GM18502 (cell line): ENCODE data around the gene TBKBP1.

Source experiments
- ATAC-seq: cut with Tn5 transposase; IDR thresholded peaks from one replicate; pipeline ENCODE4 v1.9.1; 2021; ENCODE audit warnings: mild to moderate bottlenecking; ENCODE audit not compliant: unreplicated experiment, poor library complexity

The TBKBP1 gene

GRCh38 chr17:47744168-47745036, 50.4 kb downstream of the TBKBP1 start:
- no peak for ATAC-seq

GRCh38 chr17:47745037-47745380, 51.0 kb downstream of the TBKBP1 start:
- ATAC-seq, result no peak

- no peak for ATAC-seq
These were observed 57.5 kb downstream of the TBKBP1 start for GRCh38 chr17:47751471-47751870.

GRCh38 chr17:47757386-47757785, 63.4 kb downstream of the TBKBP1 start:
- no peak for ATAC-seq

- ATAC-seq, result no peak
These were observed 66.6 kb downstream of the TBKBP1 start for GRCh38 chr17:47760409-47761140.
